ENCODE measurements around the gene TMTC2.

Gene TMTC2

GRCh38 chr12:82931349-82932116 lies 244.8 kb downstream of the TMTC2 start:
- POLR2A ChIA-PET (ENCODE audit: low non-redundant PET): no interaction called here
- CTCF ChIA-PET: interaction anchor here (0.6 kb wide), 1 partner anchor 37 kb away, joined by 3 read pairs; no protein-coding TSS in a partner anchor
- no peak for DNase-seq (ENCODE audit: low spot score)
- no peak overlapping the region for H3K27ac ChIP-seq
- no peak for TF ChIP-seq CTCF (conservative IDR thresholded peaks at IDR 0.05; ENCODE audit: low read depth)

- DNase-seq (ENCODE audit: low spot score): no peak
- ChIA-PET CTCF (interaction anchor here (0.6 kb wide), 1 partner anchor 463 kb away, joined by 5 read pairs; no protein-coding TSS in a partner anchor), POLR2A (ENCODE audit: low non-redundant PET) (no interaction called here)
- no peak overlapping the region for H3K27ac ChIP-seq
- TF ChIP-seq CTCF (conservative IDR thresholded peaks at IDR 0.05; ENCODE audit: low read depth): no peak
Observed at GRCh38 chr12:82937151-82937550, 250.4 kb downstream of the TMTC2 start.

GRCh38 chr12:82942521-82942920 lies 255.8 kb downstream of the TMTC2 start:
- POLR2A ChIA-PET (ENCODE audit: low non-redundant PET): no interaction called here
- no peak for TF ChIP-seq CTCF (conservative IDR thresholded peaks at IDR 0.05; ENCODE audit: low read depth)
- H3K27ac ChIP-seq: no peak overlapping the region
- CTCF ChIA-PET: interaction anchor here (0.7 kb wide), 1 partner anchor 33 kb away, joined by 3 read pairs; no protein-coding TSS in a partner anchor
- no peak for DNase-seq (ENCODE audit: low spot score)

- TF ChIP-seq CTCF (conservative IDR thresholded peaks at IDR 0.05; ENCODE audit: low read depth): no peak
- no peak overlapping the region for H3K27ac ChIP-seq
- ChIA-PET POLR2A (ENCODE audit: low non-redundant PET) (no interaction called here), CTCF (interaction anchor here (0.7 kb wide), 1 partner anchor 33 kb away, joined by 3 read pairs; no protein-coding TSS in a partner anchor)
- no peak for DNase-seq (ENCODE audit: low spot score)
Observed at GRCh38 chr12:82942991-82943401, 256.3 kb downstream of the TMTC2 start.

- ChIA-PET POLR2A (ENCODE audit: low non-redundant PET) (no interaction called here), CTCF (no interaction called here)
- H3K27ac ChIP-seq: no peak overlapping the region
- TF ChIP-seq CTCF (conservative IDR thresholded peaks at IDR 0.05; ENCODE audit: low read depth): no peak
- no peak for DNase-seq (ENCODE audit: low spot score)
Observed at GRCh38 chr12:82948491-82948890, 261.8 kb downstream of the TMTC2 start.

- ChIA-PET POLR2A (ENCODE audit: low non-redundant PET) (no interaction called here), CTCF (no interaction called here)
- no peak for TF ChIP-seq CTCF (conservative IDR thresholded peaks at IDR 0.05; ENCODE audit: low read depth)
- H3K27ac ChIP-seq: no peak overlapping the region
- DNase-seq (ENCODE audit: low spot score): no peak
Observed at GRCh38 chr12:82950356-82950755, 263.6 kb downstream of the TMTC2 start.

Measured in RWPE1 (cell line).